Measurements from ENCODE around the gene CRYBG2. TPM values are rescaled to one million over a fixed set of nuclear protein-coding genes. Genes with fewer than 3 reads are reported as not detected.

CRYBG2 gene
- total RNA-seq, 3 donors from 2014 or later (not counting 1 experiment from before 2014, with no cell fraction given) = 2.5 to 5.8 (median 3.2) TPM

GRCh38 chr1:26300578-26301275, 53.2 kb downstream of the CRYBG2 start:
- Histone ChIP-seq H3K9me3 (ENCODE audit: control insufficient read depth, insufficient read depth, low read length) (no peaks in the 10 kb centered on the region), H3K4me1 (ENCODE audit: control insufficient read depth, insufficient read depth, low read length) (peaks cover 12% of the 10 kb centered on the region), H3K27me3 (ENCODE audit: control insufficient read depth, insufficient read depth, low read length) (no peaks in the 10 kb centered on the region), H3K27ac (ENCODE audit: low read length) (no peak overlapping the region), H3K4me3 (ENCODE audit: low read length) (no peak overlapping the region), H3K36me3 (ENCODE audit: control insufficient read depth, insufficient read depth, low read length) (peaks cover 2% of the 10 kb centered on the region)
- DNase-seq (no peak), ATAC-seq (no peak)
- intact Hi-C loops (cut with micrococcal nuclease) = no loop called here
- TF ChIP-seq CTCF (IDR thresholded peaks at IDR 0.05) = no peak
- no peaks in the 10 kb centered on the region for H3K36me3 Mint-ChIP-seq
- H3K9me3 Mint-ChIP-seq = no peaks in the 10 kb centered on the region
- H3K27ac Mint-ChIP-seq = peak overlapping the region in 1 of 2 donors; percentile 15
- peaks cover 4 to 15% of the 10 kb centered on the region in 2 donors for H3K4me1 Mint-ChIP-seq
- WGBS (ENCODE audit: insufficient coverage) = 84% methylated on average over 11 of the region's 11 CpGs
- H3K27me3 Mint-ChIP-seq (ENCODE audit: low read depth in 2 of 2) = no peaks in the 10 kb centered on the region
- H3K4me3 Mint-ChIP-seq = no peak overlapping the region

- no peak for TF ChIP-seq CTCF (IDR thresholded peaks at IDR 0.05)
- 83% methylated on average over 6 of the region's 6 CpGs for WGBS (ENCODE audit: insufficient coverage)
- Mint-ChIP-seq H3K4me1 (peaks cover 0 to 10% of the 10 kb centered on the region in 2 donors), H3K9me3 (no peaks in the 10 kb centered on the region), H3K4me3 (no peak overlapping the region), H3K27ac (no peak overlapping the region), H3K27me3 (ENCODE audit: low read depth in 2 of 2) (no peaks in the 10 kb centered on the region), H3K36me3 (no peaks in the 10 kb centered on the region)
- ATAC-seq = no peak
- no peaks in the 10 kb centered on the region for H3K9me3 ChIP-seq (ENCODE audit: control insufficient read depth, insufficient read depth, low read length)
- DNase-seq = no peak
- H3K36me3 ChIP-seq (ENCODE audit: control insufficient read depth, insufficient read depth, low read length) = peaks cover 2% of the 10 kb centered on the region
- H3K4me3 ChIP-seq (ENCODE audit: low read length) = no peak overlapping the region
- intact Hi-C loops (cut with micrococcal nuclease) = no loop called here
- no peaks in the 10 kb centered on the region for H3K27me3 ChIP-seq (ENCODE audit: control insufficient read depth, insufficient read depth, low read length)
- no peak overlapping the region for H3K27ac ChIP-seq (ENCODE audit: low read length)
- peaks cover 15% of the 10 kb centered on the region for H3K4me1 ChIP-seq (ENCODE audit: control insufficient read depth, insufficient read depth, low read length)
Measured at GRCh38 chr1:26297791-26298124, 56.2 kb downstream of the CRYBG2 start.

- no peak for TF ChIP-seq CTCF (IDR thresholded peaks at IDR 0.05)
- H3K9me3 ChIP-seq (ENCODE audit: control insufficient read depth, insufficient read depth, low read length) = no peaks in the 10 kb centered on the region
- ATAC-seq = no peak
- H3K4me3 Mint-ChIP-seq = no peak overlapping the region
- H3K27me3 Mint-ChIP-seq (ENCODE audit: low read depth in 2 of 2) = no peaks in the 10 kb centered on the region
- H3K4me1 Mint-ChIP-seq = peaks cover 0 to 12% of the 10 kb centered on the region in 2 donors
- peaks cover 2% of the 10 kb centered on the region for H3K36me3 ChIP-seq (ENCODE audit: control insufficient read depth, insufficient read depth, low read length)
- peaks cover 17% of the 10 kb centered on the region for H3K4me1 ChIP-seq (ENCODE audit: control insufficient read depth, insufficient read depth, low read length)
- intact Hi-C loops (cut with micrococcal nuclease) = no loop called here
- H3K9me3 Mint-ChIP-seq = no peaks in the 10 kb centered on the region
- H3K36me3 Mint-ChIP-seq = no peaks in the 10 kb centered on the region
- no peak overlapping the region for H3K4me3 ChIP-seq (ENCODE audit: low read length)
- DNase-seq = no peak
- H3K27ac Mint-ChIP-seq = no peak overlapping the region
- 96% methylated on average over 12 of the region's 12 CpGs for WGBS (ENCODE audit: insufficient coverage)
- H3K27ac ChIP-seq (ENCODE audit: low read length) = no peak overlapping the region
- no peaks in the 10 kb centered on the region for H3K27me3 ChIP-seq (ENCODE audit: control insufficient read depth, insufficient read depth, low read length)
Measured at GRCh38 chr1:26297057-26297790, 56.7 kb downstream of the CRYBG2 start.

Data from natural killer cell (primary cell).